Hepatocyte (in vitro differentiated cells): ENCODE results near the gene IL4I1. TPM values are rescaled to one million over a fixed set of nuclear protein-coding genes. Genes with fewer than 3 reads are reported as not detected.
A peak's percentile ranks its signal among the peaks of the same experiment; 100 is the strongest.

Source experiments
- DNase-seq: peaks from one replicate; pipeline ENCODE4 v3.0.0-alpha.2; 2016; ENCODE audit warnings: low spot score
- H2AFZ ChIP-seq: fragments of 200-600 bp; sonication (generic); 2 replicates; pipeline ENCODE4 v1.6.0; 2016; ENCODE audit warnings: antibody characterized with exemption, mild to moderate bottlenecking
- H3K27ac ChIP-seq: fragments of 200-600 bp; sonication (generic); 2 replicates; pipeline ENCODE4 v1.5.1; 2016; ENCODE audit warnings: mild to moderate bottlenecking
- H3K27me3 ChIP-seq: fragments of 200-600 bp; sonication (generic); 2 replicates; pipeline ENCODE4 v1.6.1; 2016
- H3K36me3 ChIP-seq: fragments of 200-600 bp; sonication (generic); replicated peaks from 2 replicates; pipeline ENCODE4 v1.5.1; 2016; ENCODE audit warnings: low read depth; ENCODE audit not compliant: insufficient read depth
- H3K4me1 ChIP-seq: fragments of 200-600 bp; sonication (generic); 2 replicates; pipeline ENCODE4 v1.5.1; 2016; ENCODE audit warnings: mild to moderate bottlenecking, moderate library complexity; ENCODE audit not compliant: insufficient read depth
- H3K4me2 ChIP-seq: fragments of 200-600 bp; sonication (generic); 2 replicates; pipeline ENCODE4 v1.6.0; 2016
- H3K4me3 ChIP-seq: fragments of 200-600 bp; sonication (generic); 2 replicates; pipeline ENCODE4 v1.5.1; 2016; ENCODE audit warnings: mild to moderate bottlenecking
- H3K79me2 ChIP-seq: fragments of 200-600 bp; sonication (generic); 2 replicates; pipeline ENCODE4 v1.6.0; 2017; ENCODE audit warnings: mild to moderate bottlenecking
- H3K9me2 ChIP-seq: fragments of 200-600 bp; sonication (generic); replicated peaks from 2 replicates; pipeline ENCODE4 v1.6.0; 2017; ENCODE audit warnings: mild to moderate bottlenecking; ENCODE audit not compliant: insufficient read depth
- H3K9me3 ChIP-seq: fragments of 200-600 bp; sonication (generic); 2 replicates; pipeline ENCODE4 v1.5.1; 2016; ENCODE audit warnings: low read depth, mild to moderate bottlenecking
- H4K20me1 ChIP-seq: fragments of 200-600 bp; sonication (generic); 2 replicates; pipeline ENCODE4 v1.6.0; 2016; ENCODE audit warnings: mild to moderate bottlenecking; ENCODE audit not compliant: insufficient read depth, poor library complexity, severe bottlenecking
- EZH2 ChIP-seq: fragments of 200-600 bp; sonication (generic); IDR thresholded peaks from 2 replicates; pipeline ENCODE4 v1.6.1; 2016; ENCODE audit warnings: antibody characterized with exemption, mild to moderate bottlenecking, borderline replicate concordance
- EZH2phosphoT487 ChIP-seq: fragments of 200-600 bp; sonication (generic); IDR thresholded peaks from one replicate; pipeline ENCODE4 v1.6.1; 2018; ENCODE audit warnings: antibody characterized with exemption, mild to moderate bottlenecking, low read depth, moderate library complexity; ENCODE audit not compliant: unreplicated experiment, severe bottlenecking
- WGBS: methylation state at CpG from one replicate; pipeline ENCODE4 v1.1.6; 2016; ENCODE audit warnings: low lambda C conversion rate; ENCODE audit errors: missing lambda C conversion rate; 5-methylcytosine and 5-hydroxymethylcytosine counted together
- polyA plus RNA-seq: library from polyadenylated mRNA; unstranded; fragments of >200 nt; fragmentation: Nextera tagmentation; extraction: Ambion mirVana; gene quantifications from 2 replicates; pipeline ENCODE4 v1.2.1, GENCODE V29; 2016
- total RNA-seq: library from RNA; depleted of rRNA; stranded (reverse); fragments of >200 nt; gene quantifications from 2 replicates; pipeline ENCODE4 v1.2.3, GENCODE V29; 2014
- TF ChIP-seq, protein P1 (sequence below): fragments of 200-600 bp; sonication (generic); IDR thresholded peaks from 2 replicates; pipeline ENCODE4 v1.5.1; 2016; ENCODE audit warnings: antibody characterized with exemption, mild to moderate bottlenecking; ENCODE audit not compliant: poor library complexity

Gene IL4I1
- total and polyA plus RNA-seq, 2 experiments from 2014 or later = 0.33 to 0.60 TPM

DNA sequence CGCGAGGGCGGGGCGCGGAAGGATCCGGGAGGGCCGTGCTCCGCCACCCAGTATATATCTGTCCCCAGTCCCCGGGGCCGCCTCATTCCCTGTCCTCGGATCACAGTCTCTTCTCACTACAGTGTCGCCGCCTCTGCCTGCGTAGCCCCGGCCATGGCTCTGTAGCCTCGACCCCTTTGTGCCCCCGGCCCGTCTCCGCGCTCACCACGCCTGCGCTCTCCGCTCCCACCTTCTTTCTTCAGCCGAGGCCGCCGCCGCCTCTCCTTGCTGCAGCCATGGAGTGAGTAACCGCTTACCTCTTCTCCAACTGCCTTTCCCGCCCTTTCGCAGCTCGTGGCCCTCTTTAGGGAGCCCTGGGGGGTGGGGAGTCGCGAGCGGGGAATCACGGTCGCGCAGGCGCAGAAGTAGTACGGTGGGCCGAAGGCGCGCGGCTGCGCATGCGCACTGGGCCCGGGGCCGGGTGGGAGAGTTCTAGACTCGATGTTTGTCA lies 32.5 kb upstream of the IL4I1 start, which contains the start of the genes ATF5 and NUP62:
ATF5 (plus strand) TSS at position 85 of the 490 bp plus-strand sequence. CDS start 1,646 bp downstream, outside the sequence.
NUP62 (minus strand) TSS at position 384 of the 490 bp plus-strand sequence. CDS start 19,697 bp downstream, outside the sequence.
- under 1% methylated on average over 38 of the region's 48 CpGs for WGBS
- Histone ChIP-seq H4K20me1 (no peaks in the 10 kb centered on the region), H3K36me3 (no peaks in the 10 kb centered on the region), H3K79me2 (peaks cover 40% of the 10 kb centered on the region), H3K9me3 (no peaks in the 10 kb centered on the region), H3K9me2 (no peaks in the 10 kb centered on the region), H2AFZ (peak within 1 kb of the TSS; percentile 91), H3K27me3 (no peaks in the 10 kb centered on the region), H3K4me2 (peak within 1 kb of the TSS; percentile 84), H3K27ac (peak within 1 kb of the TSS; percentile 98), H3K4me1 (peaks cover 8% of the 10 kb centered on the region), H3K4me3 (peak within 1 kb of the TSS; percentile 80)
- DNase-seq = peak; percentile 96
- TF ChIP-seq EZH2phosphoT487 (no peak), EZH2 (no peak)
- TF ChIP-seq, protein P1, sequence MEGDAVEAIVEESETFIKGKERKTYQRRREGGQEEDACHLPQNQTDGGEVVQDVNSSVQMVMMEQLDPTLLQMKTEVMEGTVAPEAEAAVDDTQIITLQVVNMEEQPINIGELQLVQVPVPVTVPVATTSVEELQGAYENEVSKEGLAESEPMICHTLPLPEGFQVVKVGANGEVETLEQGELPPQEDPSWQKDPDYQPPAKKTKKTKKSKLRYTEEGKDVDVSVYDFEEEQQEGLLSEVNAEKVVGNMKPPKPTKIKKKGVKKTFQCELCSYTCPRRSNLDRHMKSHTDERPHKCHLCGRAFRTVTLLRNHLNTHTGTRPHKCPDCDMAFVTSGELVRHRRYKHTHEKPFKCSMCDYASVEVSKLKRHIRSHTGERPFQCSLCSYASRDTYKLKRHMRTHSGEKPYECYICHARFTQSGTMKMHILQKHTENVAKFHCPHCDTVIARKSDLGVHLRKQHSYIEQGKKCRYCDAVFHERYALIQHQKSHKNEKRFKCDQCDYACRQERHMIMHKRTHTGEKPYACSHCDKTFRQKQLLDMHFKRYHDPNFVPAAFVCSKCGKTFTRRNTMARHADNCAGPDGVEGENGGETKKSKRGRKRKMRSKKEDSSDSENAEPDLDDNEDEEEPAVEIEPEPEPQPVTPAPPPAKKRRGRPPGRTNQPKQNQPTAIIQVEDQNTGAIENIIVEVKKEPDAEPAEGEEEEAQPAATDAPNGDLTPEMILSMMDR = no peak

DNA sequence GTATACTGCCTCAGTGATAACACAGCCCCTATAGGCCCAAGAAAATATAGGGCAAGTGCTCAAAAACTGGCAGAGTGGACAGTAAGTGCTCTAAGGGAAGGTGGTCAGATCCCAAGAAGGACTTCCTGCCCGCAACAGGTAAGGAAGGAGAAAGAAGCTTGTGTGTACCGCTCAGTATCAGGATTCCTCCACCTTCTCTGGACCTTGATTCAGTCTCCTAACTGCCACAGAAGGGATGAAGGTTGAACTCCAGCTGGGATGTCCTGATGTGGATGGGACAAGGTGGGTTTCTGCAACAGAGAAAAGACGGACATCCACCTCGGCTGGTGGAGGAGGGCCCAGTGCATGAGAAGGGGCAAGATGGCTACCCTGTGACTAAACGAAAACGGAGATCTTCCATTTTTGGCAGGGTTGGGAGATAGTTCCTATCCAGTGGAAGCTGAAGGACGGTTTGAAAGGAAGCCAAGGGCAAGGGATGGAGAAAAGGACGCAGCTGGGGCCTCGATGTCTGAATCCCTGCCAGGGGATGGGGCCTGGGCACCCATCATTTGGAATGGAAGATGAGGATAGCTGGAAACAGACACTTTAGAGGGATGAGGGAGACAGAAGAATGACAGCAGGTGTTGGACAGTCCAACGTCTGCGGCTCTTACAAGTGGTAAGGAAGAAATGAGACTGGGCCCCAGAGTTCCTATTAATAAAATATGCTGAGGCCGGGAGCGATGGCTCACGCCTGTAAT lies 31.0 kb upstream of the IL4I1 start:
- no peaks in the 10 kb centered on the region for H3K9me3 ChIP-seq
- no peak overlapping the region for H3K4me3 ChIP-seq
- DNase-seq = no peak
- no peaks in the 10 kb centered on the region for H3K9me2 ChIP-seq
- H4K20me1 ChIP-seq = no peaks in the 10 kb centered on the region
- H3K36me3 ChIP-seq = no peaks in the 10 kb centered on the region
- TF ChIP-seq EZH2phosphoT487 (no peak), EZH2 (no peak)
- TF ChIP-seq, protein P1 = no peak
- peak overlapping the region; percentile 84 for H3K4me2 ChIP-seq
- peak overlapping the region; percentile 98 for H3K27ac ChIP-seq
- peaks cover 8% of the 10 kb centered on the region for H3K4me1 ChIP-seq
- H2AFZ ChIP-seq = no peak overlapping the region
- H3K79me2 ChIP-seq = peaks cover 54% of the 10 kb centered on the region
- 93% methylated on average over 14 of the region's 14 CpGs for WGBS
- H3K27me3 ChIP-seq = no peaks in the 10 kb centered on the region

DNA sequence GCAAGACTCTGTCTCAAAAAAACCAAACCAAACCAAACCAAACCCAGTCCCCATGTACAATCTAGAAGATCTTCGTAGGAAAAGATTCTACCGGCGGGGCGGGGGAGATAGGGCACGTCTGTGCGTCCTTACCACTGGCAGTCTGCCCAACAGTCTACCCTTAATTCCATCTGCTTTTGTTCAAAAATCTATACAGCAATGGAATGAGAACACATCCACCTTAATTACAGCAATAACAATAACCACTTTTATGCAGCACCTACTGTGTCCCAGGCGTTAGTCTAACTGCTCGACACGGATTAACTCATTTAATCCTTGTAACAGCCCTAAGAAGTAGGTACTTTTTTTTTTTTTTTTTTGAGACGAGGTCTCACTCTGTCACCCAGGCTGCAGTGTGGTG lies 29.8 kb upstream of the IL4I1 start:
- Histone ChIP-seq H4K20me1 (peaks cover 3% of the 10 kb centered on the region), H3K9me2 (no peaks in the 10 kb centered on the region), H3K27me3 (no peaks in the 10 kb centered on the region), H3K27ac (no peak overlapping the region), H3K4me3 (no peak overlapping the region), H3K9me3 (no peaks in the 10 kb centered on the region), H3K4me2 (no peak overlapping the region), H3K79me2 (peaks cover 66% of the 10 kb centered on the region), H2AFZ (no peak overlapping the region), H3K36me3 (no peaks in the 10 kb centered on the region), H3K4me1 (peaks cover 8% of the 10 kb centered on the region)
- no peak for DNase-seq
- WGBS = 94% methylated on average over 10 of the region's 10 CpGs
- TF ChIP-seq, protein P1 = no peak
- TF ChIP-seq EZH2 (no peak), EZH2phosphoT487 (no peak)
